SH-SY5Y (cell line): ENCODE data around the gene RAB34.

Experiments used
- GATA2 ChIP-seq: IDR thresholded peaks from 2 replicates; pipeline ENCODE4 v1.6.1; 2011; ENCODE audit warnings: mild to moderate bottlenecking, low read depth, low read length
- GATA3 ChIP-seq: IDR thresholded peaks from 2 replicates; pipeline ENCODE4 v1.6.1; 2011; ENCODE audit warnings: low read depth, mild to moderate bottlenecking, low read length, moderate library complexity

GRCh38 chr17:28751600-28752366 is 34.1 kb upstream of the RAB34 start:
- TF ChIP-seq GATA3 (no peak), GATA2 (no peak)
